ENCODE data around the gene C5orf47.

The C5orf47 gene, protein sequence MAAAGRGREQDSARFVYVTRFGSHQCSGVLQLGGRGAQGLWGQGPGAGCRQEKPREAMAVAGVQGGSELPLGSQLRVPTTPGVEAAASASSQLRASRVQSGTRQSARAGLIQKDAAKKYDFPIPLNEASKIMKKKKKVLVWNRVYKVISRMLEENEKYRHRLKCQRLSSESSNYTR

GRCh38 chr5:173988554-173989431 lies at the start of gene C5orf47:
Gene C5orf47, plus strand, starts transcription at chr5:173989170. Its CDS starts 94 bp downstream, at chr5:173989264.
- no peak for DNase-seq

DNA sequence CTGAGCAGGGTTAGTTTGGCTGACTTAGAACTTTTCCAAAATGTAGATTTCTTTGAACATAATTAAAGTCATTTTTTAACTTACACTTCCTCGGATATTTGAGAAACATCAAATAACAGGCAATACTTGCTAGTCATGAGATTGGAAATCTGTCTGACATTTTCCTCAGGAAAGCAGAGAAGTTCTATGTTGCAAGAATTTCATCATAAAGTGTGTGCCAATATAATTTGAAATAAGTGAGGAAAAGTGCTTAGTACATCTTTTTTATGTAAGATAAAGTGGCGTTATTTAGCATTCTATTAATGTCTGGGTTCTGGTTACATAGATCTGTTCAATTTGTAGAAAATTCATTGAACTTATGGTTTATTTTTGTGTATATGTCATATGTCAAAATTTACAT lies 48.7 kb upstream of the C5orf47 start:
- DNase-seq = no peak

- DNase-seq = no peak
These were observed 47.9 kb upstream of the C5orf47 start for GRCh38 chr5:173941102-173941501.

GRCh38 chr5:173941758-173942401 lies 47.1 kb upstream of the C5orf47 start:
- no peak for DNase-seq

DNA sequence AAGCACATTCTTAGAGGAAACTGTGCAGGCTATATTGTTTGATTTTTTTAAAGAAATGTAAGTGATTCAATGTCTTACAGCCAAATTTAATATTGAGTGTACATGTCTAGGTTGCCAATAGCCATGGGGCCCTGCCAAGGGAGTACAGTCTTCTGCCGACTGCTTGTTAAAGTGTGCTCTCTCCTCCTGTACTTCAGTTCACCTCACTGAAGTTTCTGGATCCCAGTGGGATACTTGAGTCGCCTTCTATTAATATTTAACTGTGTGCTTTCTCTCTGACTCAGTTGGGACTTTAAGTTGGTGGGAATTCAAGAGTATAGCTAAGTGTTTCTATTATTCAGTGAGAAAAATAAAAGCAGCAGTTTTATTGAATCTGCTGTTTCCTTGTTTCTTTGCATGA lies 44.5 kb upstream of the C5orf47 start:
- no peak for DNase-seq

- no peak for DNase-seq
These were observed 43.8 kb upstream of the C5orf47 start for GRCh38 chr5:173945160-173945559.

- DNase-seq = no peak
These were observed 42.6 kb upstream of the C5orf47 start for GRCh38 chr5:173946323-173946722.

DNA sequence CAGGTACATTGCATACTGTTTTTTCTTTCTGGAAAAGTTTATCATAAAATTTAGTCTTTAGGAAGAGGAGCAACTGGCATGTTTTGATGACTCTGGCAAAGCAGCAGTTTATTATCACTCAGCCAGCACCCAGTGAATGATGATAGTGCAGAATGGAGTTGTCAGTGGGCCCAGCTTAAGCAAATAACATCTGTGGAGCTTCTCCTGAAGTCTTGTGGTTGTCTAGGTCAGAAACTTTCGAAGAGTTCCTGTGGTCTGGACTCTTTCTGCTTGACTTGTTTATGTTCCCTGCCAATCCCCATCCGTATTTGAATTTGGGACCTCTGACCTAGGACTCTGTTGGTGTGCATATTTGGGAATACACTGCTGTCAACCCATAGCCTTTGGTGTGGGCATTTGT lies 38.1 kb upstream of the C5orf47 start:
- no peak for DNase-seq

GRCh38 chr5:173953528-173954090 lies 35.4 kb upstream of the C5orf47 start:
- no peak for DNase-seq

DNA sequence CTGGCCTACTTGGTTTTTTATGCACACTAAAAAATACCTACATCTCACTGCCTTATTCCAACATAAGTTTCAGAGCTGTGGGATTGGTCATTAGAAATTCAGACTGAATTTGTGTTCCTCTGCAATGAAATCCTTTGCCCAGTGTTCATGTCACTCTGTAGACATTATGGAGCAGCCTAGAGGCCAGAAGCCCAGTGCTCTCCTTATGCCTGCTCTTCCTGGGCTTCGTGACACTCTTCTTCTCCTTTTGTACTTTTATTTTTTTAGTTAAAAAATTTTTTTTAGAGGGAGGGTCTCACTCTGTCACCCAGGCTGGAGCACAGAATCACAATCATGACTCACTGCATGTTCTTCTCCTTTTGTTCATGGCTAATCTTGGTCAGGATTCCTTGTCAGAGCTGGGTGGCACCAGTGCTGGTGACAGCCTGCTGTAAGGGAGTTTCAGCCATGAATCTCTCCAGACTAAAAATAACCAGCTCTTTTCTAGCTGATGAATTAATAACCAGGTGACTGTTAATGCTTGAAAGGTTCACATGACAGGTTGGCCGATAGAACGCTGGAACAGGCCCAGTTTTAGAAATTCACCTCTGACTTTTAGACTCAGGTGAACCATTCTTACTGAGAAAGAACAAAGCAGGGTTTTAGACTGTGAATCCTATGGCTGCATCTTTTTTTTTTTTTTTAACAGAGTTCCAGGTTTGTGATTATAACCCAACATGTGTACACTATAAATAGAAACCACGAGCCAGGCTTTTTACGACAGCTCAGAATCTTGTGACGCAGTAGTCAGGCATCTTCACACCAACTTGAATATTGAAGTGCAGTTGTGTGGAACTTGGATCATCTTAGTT lies 34.1 kb upstream of the C5orf47 start:
- DNase-seq = no peak

DNA sequence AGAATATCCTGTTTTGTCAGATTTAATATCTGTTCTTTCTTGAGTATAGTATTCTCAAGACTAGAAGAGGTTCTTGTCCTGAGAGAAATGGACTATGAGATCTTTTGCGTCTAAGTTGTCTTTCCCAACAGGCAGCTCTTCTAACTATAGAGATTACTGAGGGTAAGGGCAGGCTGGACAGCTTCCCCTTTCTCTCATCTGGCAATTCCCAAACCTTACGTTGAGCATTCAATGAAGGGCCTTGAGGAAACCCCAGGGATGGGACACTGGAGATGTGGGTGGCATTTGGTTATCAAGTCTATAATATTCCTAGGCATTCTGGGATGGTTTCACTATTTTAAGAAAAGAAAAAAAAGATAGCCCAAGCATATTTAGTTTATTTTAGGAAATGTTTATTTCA lies 28.0 kb upstream of the C5orf47 start:
- no peak for DNase-seq

DNA sequence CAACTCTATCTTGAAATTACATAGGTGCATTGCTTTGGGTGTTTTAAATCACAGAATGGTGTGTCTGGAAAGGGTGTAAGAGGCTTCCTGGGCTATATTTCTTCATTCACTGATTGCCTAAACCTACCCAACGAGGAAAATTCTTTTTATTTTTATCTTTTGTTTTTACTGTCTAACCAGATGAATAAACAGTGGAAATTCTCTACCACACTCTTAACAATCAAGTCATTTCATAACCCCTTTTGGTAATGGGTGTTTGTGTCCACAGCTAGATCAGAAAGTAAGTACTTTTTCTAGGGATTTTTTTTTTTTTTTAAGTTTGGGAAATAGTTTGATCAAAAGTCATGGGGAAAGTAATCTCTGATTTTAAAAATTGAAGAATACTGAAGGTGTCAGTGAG lies 27.6 kb upstream of the C5orf47 start:
- DNase-seq = no peak

- no peak for DNase-seq
These were observed 26.5 kb upstream of the C5orf47 start for GRCh38 chr5:173962436-173962972.

DNA sequence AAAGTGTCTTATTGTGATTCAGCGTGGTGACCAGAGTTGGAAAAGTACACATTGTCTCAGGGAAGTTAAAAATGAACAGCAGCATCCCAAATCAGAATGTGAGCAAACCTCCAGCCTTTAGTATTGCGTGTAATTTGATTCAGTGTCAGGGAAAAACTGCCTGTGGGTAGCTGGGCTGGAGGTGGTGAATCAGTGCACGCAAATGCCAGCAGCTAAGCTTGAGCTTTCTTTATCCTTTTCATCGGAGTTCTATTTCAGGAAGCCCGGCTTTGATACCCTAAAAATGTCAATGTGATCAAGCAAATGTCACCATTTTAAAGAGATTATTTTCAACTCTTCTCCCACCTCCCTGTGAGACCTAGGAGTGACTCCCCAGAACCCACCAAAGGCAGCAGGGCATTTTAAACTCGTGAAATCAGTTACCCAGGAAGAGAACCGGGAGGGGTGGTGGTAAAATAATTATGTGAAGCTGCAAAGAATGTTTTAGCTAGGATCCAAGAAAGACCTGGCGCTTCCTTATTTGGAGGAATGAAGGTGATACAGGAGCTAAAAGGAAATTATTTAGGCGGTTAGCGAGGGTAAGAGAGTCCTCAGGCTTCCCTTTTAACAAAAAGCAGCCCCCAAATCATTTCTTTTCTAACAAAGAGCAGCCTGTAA lies 25.7 kb upstream of the C5orf47 start:
- no peak for DNase-seq

GRCh38 chr5:173963867-173964441 lies 25.0 kb upstream of the C5orf47 start:
- DNase-seq = no peak

GRCh38 chr5:173964506-173964905 lies 24.5 kb upstream of the C5orf47 start:
- no peak for DNase-seq

DNA sequence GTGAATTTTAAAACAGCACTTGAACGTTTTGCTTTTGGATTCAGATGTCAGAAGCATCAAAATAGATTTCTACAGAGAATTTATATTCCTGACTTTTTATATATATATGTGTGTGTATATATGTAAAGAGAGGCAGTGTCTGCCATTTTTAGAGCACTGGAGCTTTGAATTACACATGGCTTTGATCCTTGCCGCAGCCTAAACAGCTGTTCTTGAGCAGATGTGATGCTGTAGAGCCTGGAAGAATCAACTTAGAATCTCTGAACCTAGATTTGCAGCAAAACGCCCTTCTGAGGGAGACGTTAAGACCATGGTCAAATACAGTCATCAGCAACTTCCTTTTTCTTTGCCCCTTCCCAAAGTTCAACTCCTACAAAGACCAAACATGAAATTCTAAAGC lies 21.7 kb upstream of the C5orf47 start:
- DNase-seq = no peak

DNA sequence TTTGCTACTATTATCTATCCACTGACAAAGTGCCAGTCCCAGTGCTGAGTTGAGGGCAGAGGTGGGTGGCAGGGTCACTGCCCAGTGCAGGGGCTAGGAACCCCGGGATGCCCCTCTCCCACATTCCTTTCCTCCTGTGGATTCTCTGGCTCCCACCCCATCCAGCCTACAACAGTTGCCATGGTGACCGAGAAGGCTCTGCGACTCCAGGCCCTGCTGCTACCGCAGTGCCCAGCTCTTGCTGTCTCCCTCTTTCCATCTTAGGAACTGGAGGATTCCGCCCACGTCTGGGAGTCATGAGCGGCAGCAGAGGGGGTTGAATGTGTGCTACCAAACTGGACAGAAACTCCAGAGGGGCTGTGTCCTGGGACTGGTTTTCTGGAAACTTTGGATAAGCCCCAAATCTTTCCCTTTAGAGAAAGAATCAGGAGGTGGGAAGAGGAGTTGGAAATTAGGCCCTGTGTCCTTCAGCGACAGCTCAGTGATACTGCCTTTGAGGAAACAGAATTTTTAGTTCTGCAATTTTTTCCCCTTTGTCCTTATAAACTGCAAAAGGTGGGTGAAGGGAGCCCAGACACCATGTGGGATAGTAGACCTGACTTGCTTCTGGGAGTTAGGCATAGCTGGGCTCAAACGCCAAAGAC lies 20.7 kb upstream of the C5orf47 start:
- DNase-seq = no peak

GRCh38 chr5:173969167-173970049 lies 19.6 kb upstream of the C5orf47 start:
- no peak for DNase-seq

All from activated T-cell treated with anti-CD3 and anti-CD28 coated beads, Interleukin-2, amount 50 U/mL, for 48 hours (primary cell).